GM19395 (cell line): Measurements from ENCODE around the gene PDHX.

Source experiments
- ATAC-seq: cut with Tn5 transposase; IDR thresholded peaks from one replicate; pipeline ENCODE4 v1.9.1; 2021; ENCODE audit warnings: mild to moderate bottlenecking, moderate library complexity; ENCODE audit not compliant: unreplicated experiment

The PDHX gene

DNA sequence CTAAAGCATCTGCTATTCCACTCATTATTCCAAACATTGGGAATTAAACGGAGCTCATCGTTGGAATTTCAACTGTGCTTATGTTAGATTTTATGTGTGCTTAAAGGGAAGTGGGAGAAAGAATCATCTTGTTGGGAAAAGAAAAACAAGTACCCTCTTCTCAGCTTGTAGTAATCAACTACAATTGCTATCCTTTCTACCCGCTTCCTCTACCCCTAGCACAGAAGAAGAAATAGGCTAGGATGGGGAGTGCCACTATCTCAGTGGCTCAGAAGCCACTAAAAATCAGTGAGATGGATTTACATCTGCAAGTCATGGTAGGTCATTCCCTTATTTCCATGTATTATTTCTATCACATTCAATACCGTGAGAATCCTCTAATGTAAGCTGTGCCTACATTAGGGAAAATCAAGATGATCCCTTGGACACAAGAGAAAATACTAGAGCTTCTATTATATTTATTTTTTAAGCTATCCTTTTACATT lies 124.7 kb downstream of the PDHX start:
- ATAC-seq: no peak

DNA sequence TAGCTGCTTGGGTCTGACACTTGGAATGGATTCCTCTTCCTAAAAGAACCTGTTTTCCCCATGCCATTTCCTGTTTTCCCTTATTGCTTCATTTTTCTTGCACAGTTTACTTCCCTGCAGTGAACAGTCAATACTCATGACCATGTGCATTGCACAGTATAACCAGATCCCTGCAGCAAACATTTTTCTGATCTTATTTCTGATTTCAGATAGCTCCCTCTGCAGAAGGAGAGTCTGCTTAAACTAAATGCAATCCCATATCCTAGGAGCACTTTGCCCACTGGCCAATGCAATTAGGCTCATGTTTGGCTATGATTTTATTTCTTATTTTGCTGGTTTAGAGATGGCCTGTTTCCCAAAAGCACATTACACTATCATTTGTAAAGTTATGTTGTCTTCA lies 125.8 kb downstream of the PDHX start:
- no peak for ATAC-seq

DNA sequence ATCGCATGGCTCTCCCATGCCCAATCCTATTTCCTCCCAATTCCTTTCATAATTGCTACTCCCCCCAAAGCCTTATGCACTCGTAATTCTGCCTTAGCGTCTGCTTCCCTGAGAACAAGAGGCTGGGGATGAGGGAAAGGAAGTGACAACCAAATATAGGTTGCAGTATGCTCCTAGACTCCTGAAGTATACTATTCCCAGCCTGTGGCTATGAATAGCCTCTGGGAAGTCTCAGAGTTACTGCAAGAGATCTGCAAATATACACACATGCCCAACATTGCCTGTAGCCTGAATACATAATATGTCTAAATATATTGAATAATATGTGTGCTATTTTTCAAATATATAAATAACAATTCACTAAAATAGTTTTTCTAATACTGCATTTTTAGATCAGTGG lies 126.5 kb downstream of the PDHX start:
- no peak for ATAC-seq

DNA sequence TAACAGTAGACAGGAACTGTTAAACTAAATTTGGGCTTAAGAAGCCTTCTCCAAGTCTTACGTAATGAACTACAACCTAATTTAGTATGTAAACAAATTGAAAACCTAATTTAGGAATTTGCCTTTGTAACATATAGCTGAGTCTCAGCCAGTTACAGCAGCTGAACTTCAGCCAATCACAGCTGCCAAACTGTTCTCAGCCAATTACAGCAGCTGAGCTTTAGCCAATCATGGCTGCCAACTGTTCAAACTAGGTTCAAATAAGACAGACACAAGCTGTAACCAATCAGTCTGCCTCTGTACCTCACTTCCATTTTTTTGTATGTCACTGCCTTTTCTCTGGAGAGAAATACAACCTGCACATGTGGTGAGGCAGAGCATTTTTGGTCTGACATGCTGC lies 127.5 kb downstream of the PDHX start:
- ATAC-seq: no peak

DNA sequence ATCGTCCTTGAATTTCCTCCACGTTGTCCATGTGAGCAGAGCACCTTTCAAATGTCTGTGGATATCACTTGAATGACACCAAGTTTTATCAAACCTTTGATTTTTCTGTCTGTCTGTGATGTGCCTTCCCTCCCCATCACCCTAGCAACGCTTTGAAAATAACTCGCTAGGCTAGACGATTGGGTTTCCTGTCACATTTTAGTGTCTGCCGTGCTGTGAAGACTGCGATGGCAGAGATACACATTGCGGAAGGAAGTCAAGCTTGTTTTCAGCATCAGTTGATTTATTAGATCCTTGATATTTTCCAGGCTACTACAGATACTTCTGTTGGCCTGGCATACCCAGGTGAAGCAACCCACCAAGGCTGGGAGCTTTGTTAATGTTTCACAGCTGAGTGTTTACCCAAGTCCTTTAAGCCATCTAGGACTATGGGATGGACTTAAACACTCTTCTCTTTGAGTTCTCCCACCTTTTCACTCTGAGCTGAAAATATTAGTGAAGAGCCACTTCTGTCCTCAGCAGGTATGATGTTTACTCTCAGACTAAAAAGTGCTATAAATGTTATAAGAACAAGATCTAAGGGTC lies 128.9 kb downstream of the PDHX start:
- no peak for ATAC-seq
